ENCODE results near the gene KRTAP13-2.

KRTAP13-2 gene

DNA sequence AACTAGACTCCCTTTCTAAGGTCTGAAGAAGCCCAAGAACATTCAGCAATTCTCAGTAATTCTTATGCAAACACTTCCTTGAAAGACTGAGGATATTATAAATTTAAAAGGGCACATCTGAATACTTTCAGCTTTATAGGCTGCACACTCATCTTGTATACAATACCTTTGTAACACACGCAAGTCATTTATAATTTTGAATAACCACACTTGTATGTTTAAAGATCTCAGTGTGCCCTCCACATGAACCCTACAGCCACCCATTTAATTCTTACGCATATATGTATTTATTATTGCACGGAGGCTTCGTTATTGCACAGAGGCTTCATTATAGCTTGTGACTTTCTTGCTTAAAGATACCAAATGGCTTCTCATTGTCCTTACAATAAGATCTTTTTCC, 33.4 kb downstream of the KRTAP13-2 start:
- Histone ChIP-seq H3K27ac (replicated peaks) (no peak overlapping the region), H3K4me3 (replicated peaks; ENCODE audit: insufficient read depth, low read length) (no peak overlapping the region), H3K27me3 (ENCODE audit: insufficient read depth, poor library complexity, severe bottlenecking) (no peaks in the 10 kb centered on the region)
- DNase-seq (ENCODE audit: low read depth in 1 of 2, low spot score in 1 of 2), result no peak
- TF ChIP-seq, protein P1, sequence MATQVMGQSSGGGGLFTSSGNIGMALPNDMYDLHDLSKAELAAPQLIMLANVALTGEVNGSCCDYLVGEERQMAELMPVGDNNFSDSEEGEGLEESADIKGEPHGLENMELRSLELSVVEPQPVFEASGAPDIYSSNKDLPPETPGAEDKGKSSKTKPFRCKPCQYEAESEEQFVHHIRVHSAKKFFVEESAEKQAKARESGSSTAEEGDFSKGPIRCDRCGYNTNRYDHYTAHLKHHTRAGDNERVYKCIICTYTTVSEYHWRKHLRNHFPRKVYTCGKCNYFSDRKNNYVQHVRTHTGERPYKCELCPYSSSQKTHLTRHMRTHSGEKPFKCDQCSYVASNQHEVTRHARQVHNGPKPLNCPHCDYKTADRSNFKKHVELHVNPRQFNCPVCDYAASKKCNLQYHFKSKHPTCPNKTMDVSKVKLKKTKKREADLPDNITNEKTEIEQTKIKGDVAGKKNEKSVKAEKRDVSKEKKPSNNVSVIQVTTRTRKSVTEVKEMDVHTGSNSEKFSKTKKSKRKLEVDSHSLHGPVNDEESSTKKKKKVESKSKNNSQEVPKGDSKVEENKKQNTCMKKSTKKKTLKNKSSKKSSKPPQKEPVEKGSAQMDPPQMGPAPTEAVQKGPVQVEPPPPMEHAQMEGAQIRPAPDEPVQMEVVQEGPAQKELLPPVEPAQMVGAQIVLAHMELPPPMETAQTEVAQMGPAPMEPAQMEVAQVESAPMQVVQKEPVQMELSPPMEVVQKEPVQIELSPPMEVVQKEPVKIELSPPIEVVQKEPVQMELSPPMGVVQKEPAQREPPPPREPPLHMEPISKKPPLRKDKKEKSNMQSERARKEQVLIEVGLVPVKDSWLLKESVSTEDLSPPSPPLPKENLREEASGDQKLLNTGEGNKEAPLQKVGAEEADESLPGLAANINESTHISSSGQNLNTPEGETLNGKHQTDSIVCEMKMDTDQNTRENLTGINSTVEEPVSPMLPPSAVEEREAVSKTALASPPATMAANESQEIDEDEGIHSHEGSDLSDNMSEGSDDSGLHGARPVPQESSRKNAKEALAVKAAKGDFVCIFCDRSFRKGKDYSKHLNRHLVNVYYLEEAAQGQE (IDR thresholded peaks at IDR 0.05; ENCODE audit: insufficient replicate concordance, low read depth), result no peak
- TF ChIP-seq GABPA (IDR thresholded peaks at IDR 0.05; ENCODE audit: low read depth) (no peak), POLR2AphosphoS5 (IDR thresholded peaks at IDR 0.05; ENCODE audit: low read depth) (no peak), SPI1 (IDR thresholded peaks at IDR 0.05; ENCODE audit: borderline replicate concordance, low read depth) (no peak)
- TF ChIP-seq, protein P2, sequence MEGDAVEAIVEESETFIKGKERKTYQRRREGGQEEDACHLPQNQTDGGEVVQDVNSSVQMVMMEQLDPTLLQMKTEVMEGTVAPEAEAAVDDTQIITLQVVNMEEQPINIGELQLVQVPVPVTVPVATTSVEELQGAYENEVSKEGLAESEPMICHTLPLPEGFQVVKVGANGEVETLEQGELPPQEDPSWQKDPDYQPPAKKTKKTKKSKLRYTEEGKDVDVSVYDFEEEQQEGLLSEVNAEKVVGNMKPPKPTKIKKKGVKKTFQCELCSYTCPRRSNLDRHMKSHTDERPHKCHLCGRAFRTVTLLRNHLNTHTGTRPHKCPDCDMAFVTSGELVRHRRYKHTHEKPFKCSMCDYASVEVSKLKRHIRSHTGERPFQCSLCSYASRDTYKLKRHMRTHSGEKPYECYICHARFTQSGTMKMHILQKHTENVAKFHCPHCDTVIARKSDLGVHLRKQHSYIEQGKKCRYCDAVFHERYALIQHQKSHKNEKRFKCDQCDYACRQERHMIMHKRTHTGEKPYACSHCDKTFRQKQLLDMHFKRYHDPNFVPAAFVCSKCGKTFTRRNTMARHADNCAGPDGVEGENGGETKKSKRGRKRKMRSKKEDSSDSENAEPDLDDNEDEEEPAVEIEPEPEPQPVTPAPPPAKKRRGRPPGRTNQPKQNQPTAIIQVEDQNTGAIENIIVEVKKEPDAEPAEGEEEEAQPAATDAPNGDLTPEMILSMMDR (IDR thresholded peaks at IDR 0.05; ENCODE audit: insufficient read depth, low read length), result no peak

DNA sequence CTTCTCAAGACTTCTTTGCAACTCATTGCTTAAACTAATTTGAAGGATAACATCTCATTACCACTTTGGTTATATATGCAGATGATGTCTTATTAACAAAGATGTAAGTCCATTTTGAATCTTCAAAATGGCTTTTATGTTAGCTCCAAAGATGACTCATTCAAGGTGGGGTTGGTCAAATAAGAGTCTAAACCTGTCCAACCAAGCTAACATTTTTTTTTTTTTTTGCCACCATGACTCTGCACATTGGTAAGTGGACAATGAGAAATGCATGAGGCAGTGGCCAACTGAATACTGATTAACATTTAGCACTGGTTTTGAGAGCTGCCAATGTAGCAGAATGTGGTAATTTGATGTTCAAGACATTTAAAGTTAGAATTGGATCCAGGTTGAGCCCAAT, 34.3 kb downstream of the KRTAP13-2 start:
- TF ChIP-seq POLR2AphosphoS5 (IDR thresholded peaks at IDR 0.05; ENCODE audit: low read depth), result no peak
- TF ChIP-seq, protein P2 (IDR thresholded peaks at IDR 0.05; ENCODE audit: insufficient read depth, low read length), result no peak
- no peaks in the 10 kb centered on the region for H3K27me3 ChIP-seq (ENCODE audit: insufficient read depth, poor library complexity, severe bottlenecking)
- no peak for DNase-seq (ENCODE audit: low read depth in 1 of 2, low spot score in 1 of 2)

DNA sequence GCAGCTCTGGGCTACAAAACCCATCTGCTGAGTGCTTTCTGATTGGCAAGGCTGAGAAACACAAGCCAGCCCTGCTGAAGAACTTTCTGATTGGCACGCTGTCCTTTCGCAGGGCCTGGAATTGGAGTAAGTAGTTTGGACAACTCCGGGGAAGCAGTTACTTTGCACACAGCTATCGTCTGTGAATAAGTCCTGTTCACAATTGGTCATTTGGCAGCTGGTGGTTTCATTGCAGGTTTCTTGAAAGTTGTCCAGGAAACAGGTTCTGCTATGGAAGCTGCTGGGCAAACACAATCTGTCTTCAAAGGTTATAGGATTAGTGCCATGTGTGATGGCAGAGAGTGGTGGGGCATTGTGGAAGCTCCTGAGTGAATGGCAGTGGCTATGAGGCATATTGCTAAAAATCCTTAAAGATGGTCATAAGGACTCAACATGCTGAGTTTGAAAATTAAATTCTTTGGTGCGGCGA, 34.8 kb downstream of the KRTAP13-2 start, which contains the start of gene KRTAP27-1:
Gene KRTAP27-1, minus strand, starts transcription at position 419 of the 469 bp plus-strand sequence. Its CDS starts 26 bp downstream, at position 393.
- no peak within 1 kb of the TSS for H3K4me3 ChIP-seq (replicated peaks; ENCODE audit: insufficient read depth, low read length)
- TF ChIP-seq POLR2AphosphoS5 (IDR thresholded peaks at IDR 0.05; ENCODE audit: low read depth) (no peak), GABPA (IDR thresholded peaks at IDR 0.05; ENCODE audit: low read depth) (no peak), SPI1 (IDR thresholded peaks at IDR 0.05; ENCODE audit: borderline replicate concordance, low read depth) (no peak)
- TF ChIP-seq, protein P1 (IDR thresholded peaks at IDR 0.05; ENCODE audit: insufficient replicate concordance, low read depth), result no peak
- TF ChIP-seq, protein P2 (IDR thresholded peaks at IDR 0.05; ENCODE audit: insufficient read depth, low read length), result no peak
- H3K27me3 ChIP-seq (ENCODE audit: insufficient read depth, poor library complexity, severe bottlenecking), result no peaks in the 10 kb centered on the region
- no peak within 1 kb of the TSS for H3K27ac ChIP-seq (replicated peaks)
- DNase-seq (ENCODE audit: low read depth in 1 of 2, low spot score in 1 of 2), result no peak

More for the DNA sequence above, 34.3 kb downstream of the KRTAP13-2 start:
- Histone ChIP-seq H3K4me3 (replicated peaks; ENCODE audit: insufficient read depth, low read length) (no peak overlapping the region), H3K27ac (replicated peaks) (no peak overlapping the region)

- H3K4me3 ChIP-seq (replicated peaks; ENCODE audit: insufficient read depth, low read length), result no peak overlapping the region
- no peak overlapping the region for H3K27ac ChIP-seq (replicated peaks)
- no peak for DNase-seq (ENCODE audit: low read depth in 1 of 2, low spot score in 1 of 2)
- H3K27me3 ChIP-seq (ENCODE audit: insufficient read depth, poor library complexity, severe bottlenecking), result no peaks in the 10 kb centered on the region
- TF ChIP-seq POLR2AphosphoS5 (IDR thresholded peaks at IDR 0.05; ENCODE audit: low read depth), result no peak
- no peak for TF ChIP-seq SPI1 (IDR thresholded peaks at IDR 0.05; ENCODE audit: borderline replicate concordance, low read depth)
- no peak for TF ChIP-seq GABPA (IDR thresholded peaks at IDR 0.05; ENCODE audit: low read depth)
- TF ChIP-seq, protein P2 (IDR thresholded peaks at IDR 0.05; ENCODE audit: insufficient read depth, low read length), result no peak
- TF ChIP-seq, protein P1 (IDR thresholded peaks at IDR 0.05; ENCODE audit: insufficient replicate concordance, low read depth), result no peak
Measured at GRCh38 chr21:30336596-30336995, 35.5 kb downstream of the KRTAP13-2 start.

All from HL-60 (cell line).